Measurements from ENCODE around the gene CMTM6.

CMTM6 gene

DNA sequence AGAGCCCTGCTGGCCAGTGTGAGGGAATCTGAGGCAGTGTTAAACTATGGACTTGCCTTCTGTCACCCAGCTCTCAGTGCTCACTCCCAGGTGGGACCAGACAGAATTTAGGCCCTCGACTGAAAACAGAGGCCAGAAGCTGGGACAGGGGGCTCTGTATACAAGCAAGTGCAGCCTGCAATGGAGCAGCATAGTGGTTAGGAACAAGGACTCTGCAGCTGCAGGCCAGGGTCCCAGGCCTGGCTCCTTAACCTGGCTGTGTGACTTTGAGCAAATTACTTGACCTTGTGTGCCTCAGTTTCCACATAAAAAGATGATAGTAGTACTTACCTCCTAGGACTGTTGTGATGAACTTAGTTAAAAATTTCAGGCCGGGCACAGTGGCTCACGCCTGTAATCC, 71.2 kb downstream of the CMTM6 start:
- no peaks in the 10 kb centered on the region for H4K20me1 ChIP-seq (ENCODE audit: insufficient read depth, low read length, poor library complexity, severe bottlenecking)
- no peak overlapping the region for H3K9ac ChIP-seq (ENCODE audit: low read depth, low read length, poor library complexity, severe bottlenecking)
- H3F3A ChIP-seq (ENCODE audit: low read depth) = no peaks in the 10 kb centered on the region
- H3K4me1 ChIP-seq (ENCODE audit: insufficient read depth, low read length, poor library complexity, severe bottlenecking) = peaks cover 21% of the 10 kb centered on the region
- no peaks in the 10 kb centered on the region for H3K36me3 ChIP-seq (ENCODE audit: insufficient read depth, low read length)
- H2AFZ ChIP-seq (ENCODE audit: low read length) = no peak overlapping the region
- no peak for TF ChIP-seq EZH2phosphoT487 (IDR thresholded peaks at IDR 0.05; ENCODE audit: borderline replicate concordance)
- TF ChIP-seq, protein P1, sequence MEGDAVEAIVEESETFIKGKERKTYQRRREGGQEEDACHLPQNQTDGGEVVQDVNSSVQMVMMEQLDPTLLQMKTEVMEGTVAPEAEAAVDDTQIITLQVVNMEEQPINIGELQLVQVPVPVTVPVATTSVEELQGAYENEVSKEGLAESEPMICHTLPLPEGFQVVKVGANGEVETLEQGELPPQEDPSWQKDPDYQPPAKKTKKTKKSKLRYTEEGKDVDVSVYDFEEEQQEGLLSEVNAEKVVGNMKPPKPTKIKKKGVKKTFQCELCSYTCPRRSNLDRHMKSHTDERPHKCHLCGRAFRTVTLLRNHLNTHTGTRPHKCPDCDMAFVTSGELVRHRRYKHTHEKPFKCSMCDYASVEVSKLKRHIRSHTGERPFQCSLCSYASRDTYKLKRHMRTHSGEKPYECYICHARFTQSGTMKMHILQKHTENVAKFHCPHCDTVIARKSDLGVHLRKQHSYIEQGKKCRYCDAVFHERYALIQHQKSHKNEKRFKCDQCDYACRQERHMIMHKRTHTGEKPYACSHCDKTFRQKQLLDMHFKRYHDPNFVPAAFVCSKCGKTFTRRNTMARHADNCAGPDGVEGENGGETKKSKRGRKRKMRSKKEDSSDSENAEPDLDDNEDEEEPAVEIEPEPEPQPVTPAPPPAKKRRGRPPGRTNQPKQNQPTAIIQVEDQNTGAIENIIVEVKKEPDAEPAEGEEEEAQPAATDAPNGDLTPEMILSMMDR (conservative IDR thresholded peaks at IDR 0.05; ENCODE audit: low read length) = no peak
- no peak overlapping the region for H3K4me3 ChIP-seq (ENCODE audit: low read length, poor library complexity, severe bottlenecking)
- no peaks in the 10 kb centered on the region for H3K9me2 ChIP-seq (replicated peaks; ENCODE audit: low read depth, low read length)
- H3K79me2 ChIP-seq (ENCODE audit: insufficient read depth, low read length) = peaks cover 20% of the 10 kb centered on the region; the same call in 1 of the 2 replicates
- H3K4me2 ChIP-seq (ENCODE audit: low read depth, low read length, poor library complexity, severe bottlenecking) = no peak overlapping the region
- H3K27me3 ChIP-seq (ENCODE audit: insufficient read depth, low read length, poor library complexity, severe bottlenecking) = no peaks in the 10 kb centered on the region
- H3K9me3 ChIP-seq (ENCODE audit: insufficient read depth, low read depth, low read length) = no peaks in the 10 kb centered on the region
